GM12878 (cell line): ENCODE data around the gene KRT73.

Experiments used
- RAD21 ChIP-seq: IDR thresholded peaks from 2 replicates; pipeline ENCODE4 v1.6.1; 2011; ENCODE audit warnings: mild to moderate bottlenecking, low read depth, low read length, moderate library complexity; ENCODE audit not compliant: insufficient read depth
- SMAD1 ChIP-seq: fragments of 450-650 bp; IDR thresholded peaks from 2 replicates; pipeline ENCODE4 v1.6.1; 2018; ENCODE audit warnings: mild to moderate bottlenecking, low read depth; ENCODE audit not compliant: partially characterized antibody
- SMC3 ChIP-seq: IDR thresholded peaks from 2 replicates; pipeline ENCODE4 v1.6.1; 2011; ENCODE audit warnings: low read length, improper control_type of control experiment, borderline replicate concordance
- TF ChIP-seq, protein P1 (sequence below): fragments of 450-650 bp; IDR thresholded peaks from 2 replicates; pipeline ENCODE4 v1.6.1; 2017; ENCODE audit warnings: mild to moderate bottlenecking, low read depth, inconsistent platforms; ENCODE audit not compliant: poor library complexity, severe bottlenecking

DNA sequence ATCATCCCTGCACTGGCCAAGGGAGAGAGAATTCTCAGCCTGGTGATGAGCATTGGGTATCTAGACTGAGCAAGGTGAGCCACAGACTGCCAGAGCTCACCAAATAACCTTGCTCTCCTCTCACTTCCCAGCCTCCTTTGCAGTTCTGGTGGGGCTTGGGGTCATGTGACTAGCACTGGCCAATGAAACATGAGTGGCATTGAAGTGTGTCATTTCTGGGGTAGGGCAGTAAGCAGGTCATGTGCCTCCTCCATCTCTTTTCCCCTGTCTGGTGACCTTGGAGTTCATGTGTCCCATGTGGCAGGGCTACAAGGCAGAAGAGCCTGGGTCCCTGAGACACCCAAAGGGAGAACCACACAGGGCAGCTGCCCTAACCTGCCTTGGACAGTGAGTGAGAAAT lies 13.5 kb downstream of the KRT73 start:
- no peak for TF ChIP-seq RAD21
- TF ChIP-seq, protein P1, sequence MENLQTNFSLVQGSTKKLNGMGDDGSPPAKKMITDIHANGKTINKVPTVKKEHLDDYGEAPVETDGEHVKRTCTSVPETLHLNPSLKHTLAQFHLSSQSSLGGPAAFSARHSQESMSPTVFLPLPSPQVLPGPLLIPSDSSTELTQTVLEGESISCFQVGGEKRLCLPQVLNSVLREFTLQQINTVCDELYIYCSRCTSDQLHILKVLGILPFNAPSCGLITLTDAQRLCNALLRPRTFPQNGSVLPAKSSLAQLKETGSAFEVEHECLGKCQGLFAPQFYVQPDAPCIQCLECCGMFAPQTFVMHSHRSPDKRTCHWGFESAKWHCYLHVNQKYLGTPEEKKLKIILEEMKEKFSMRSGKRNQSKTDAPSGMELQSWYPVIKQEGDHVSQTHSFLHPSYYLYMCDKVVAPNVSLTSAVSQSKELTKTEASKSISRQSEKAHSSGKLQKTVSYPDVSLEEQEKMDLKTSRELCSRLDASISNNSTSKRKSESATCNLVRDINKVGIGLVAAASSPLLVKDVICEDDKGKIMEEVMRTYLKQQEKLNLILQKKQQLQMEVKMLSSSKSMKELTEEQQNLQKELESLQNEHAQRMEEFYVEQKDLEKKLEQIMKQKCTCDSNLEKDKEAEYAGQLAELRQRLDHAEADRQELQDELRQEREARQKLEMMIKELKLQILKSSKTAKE: no peak
- no peak for TF ChIP-seq SMC3
- no peak for TF ChIP-seq SMAD1
